HL-60 (cell line): ENCODE measurements around the gene TPST2.

Experiments
- DNase-seq, 2 experiments: peaks; one replicate each; pipeline ENCODE4 v3.0.0-alpha.2; 2010 to 2020; ENCODE audit warnings: low read depth in 1 of 2, low spot score in 1 of 2
- H3K27ac ChIP-seq: fragments of 250-450 bp; sonication (Bioruptor Pico); replicated peaks from 2 replicates; pipeline ENCODE4 v1.5.1; 2020; ENCODE audit warnings: mild to moderate bottlenecking, moderate library complexity
- H3K27me3 ChIP-seq: fragments of 250-450 bp; sonication (Bioruptor Pico); 2 replicates; pipeline ENCODE4 v1.5.1; 2021; ENCODE audit warnings: mild to moderate bottlenecking, moderate library complexity; ENCODE audit not compliant: insufficient read depth, poor library complexity, severe bottlenecking
- H3K4me3 ChIP-seq: replicated peaks from 2 replicates; pipeline ENCODE4 v1.5.1; 2011; ENCODE audit warnings: mild to moderate bottlenecking, control low read depth, low read length; ENCODE audit not compliant: insufficient read depth
- GABPA ChIP-seq: IDR thresholded peaks from 2 replicates; pipeline ENCODE4 v1.6.1; 2012; ENCODE audit warnings: low read depth
- POLR2AphosphoS5 ChIP-seq: IDR thresholded peaks from 2 replicates; pipeline ENCODE4 v1.6.1; 2012; ENCODE audit warnings: low read depth
- SPI1 ChIP-seq: IDR thresholded peaks from 2 replicates; pipeline ENCODE4 v1.6.1; 2012; ENCODE audit warnings: low read depth, mild to moderate bottlenecking, borderline replicate concordance
- TF ChIP-seq, protein P1 (sequence below): IDR thresholded peaks from one replicate; pipeline ENCODE4 v1.5.1; 2011; ENCODE audit warnings: low read length, control low read depth, inconsistent platforms; ENCODE audit not compliant: insufficient read depth
- TF ChIP-seq, protein P2 (sequence below): IDR thresholded peaks from 2 replicates; pipeline ENCODE4 v1.6.1; 2012; ENCODE audit warnings: low read depth; ENCODE audit not compliant: insufficient replicate concordance

Gene TPST2

DNA sequence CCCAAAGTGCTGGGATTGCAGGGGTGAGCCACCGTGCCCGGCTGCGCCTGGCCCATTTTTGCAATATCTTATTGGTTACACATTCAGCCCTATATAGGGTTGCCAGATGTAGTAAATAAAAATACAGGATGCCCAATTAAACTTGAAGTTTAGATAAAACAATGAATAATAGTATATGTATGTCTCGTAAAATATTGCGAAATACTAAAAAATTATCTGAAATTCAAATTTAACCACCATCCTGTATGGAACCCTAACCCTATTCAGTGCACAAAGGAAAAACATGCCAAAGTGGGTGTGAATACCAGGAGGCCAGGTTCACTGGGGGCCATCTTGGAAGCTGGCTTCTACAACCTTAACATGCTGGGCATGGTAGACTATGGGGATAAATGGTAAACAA is 72.5 kb downstream of the TPST2 start:
- no peak overlapping the region for H3K27ac ChIP-seq
- H3K27me3 ChIP-seq = no peaks in the 10 kb centered on the region
- H3K4me3 ChIP-seq = no peak overlapping the region
- TF ChIP-seq, protein P1, sequence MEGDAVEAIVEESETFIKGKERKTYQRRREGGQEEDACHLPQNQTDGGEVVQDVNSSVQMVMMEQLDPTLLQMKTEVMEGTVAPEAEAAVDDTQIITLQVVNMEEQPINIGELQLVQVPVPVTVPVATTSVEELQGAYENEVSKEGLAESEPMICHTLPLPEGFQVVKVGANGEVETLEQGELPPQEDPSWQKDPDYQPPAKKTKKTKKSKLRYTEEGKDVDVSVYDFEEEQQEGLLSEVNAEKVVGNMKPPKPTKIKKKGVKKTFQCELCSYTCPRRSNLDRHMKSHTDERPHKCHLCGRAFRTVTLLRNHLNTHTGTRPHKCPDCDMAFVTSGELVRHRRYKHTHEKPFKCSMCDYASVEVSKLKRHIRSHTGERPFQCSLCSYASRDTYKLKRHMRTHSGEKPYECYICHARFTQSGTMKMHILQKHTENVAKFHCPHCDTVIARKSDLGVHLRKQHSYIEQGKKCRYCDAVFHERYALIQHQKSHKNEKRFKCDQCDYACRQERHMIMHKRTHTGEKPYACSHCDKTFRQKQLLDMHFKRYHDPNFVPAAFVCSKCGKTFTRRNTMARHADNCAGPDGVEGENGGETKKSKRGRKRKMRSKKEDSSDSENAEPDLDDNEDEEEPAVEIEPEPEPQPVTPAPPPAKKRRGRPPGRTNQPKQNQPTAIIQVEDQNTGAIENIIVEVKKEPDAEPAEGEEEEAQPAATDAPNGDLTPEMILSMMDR = no peak
- TF ChIP-seq SPI1 (no peak), POLR2AphosphoS5 (no peak), GABPA (no peak)
- TF ChIP-seq, protein P2, sequence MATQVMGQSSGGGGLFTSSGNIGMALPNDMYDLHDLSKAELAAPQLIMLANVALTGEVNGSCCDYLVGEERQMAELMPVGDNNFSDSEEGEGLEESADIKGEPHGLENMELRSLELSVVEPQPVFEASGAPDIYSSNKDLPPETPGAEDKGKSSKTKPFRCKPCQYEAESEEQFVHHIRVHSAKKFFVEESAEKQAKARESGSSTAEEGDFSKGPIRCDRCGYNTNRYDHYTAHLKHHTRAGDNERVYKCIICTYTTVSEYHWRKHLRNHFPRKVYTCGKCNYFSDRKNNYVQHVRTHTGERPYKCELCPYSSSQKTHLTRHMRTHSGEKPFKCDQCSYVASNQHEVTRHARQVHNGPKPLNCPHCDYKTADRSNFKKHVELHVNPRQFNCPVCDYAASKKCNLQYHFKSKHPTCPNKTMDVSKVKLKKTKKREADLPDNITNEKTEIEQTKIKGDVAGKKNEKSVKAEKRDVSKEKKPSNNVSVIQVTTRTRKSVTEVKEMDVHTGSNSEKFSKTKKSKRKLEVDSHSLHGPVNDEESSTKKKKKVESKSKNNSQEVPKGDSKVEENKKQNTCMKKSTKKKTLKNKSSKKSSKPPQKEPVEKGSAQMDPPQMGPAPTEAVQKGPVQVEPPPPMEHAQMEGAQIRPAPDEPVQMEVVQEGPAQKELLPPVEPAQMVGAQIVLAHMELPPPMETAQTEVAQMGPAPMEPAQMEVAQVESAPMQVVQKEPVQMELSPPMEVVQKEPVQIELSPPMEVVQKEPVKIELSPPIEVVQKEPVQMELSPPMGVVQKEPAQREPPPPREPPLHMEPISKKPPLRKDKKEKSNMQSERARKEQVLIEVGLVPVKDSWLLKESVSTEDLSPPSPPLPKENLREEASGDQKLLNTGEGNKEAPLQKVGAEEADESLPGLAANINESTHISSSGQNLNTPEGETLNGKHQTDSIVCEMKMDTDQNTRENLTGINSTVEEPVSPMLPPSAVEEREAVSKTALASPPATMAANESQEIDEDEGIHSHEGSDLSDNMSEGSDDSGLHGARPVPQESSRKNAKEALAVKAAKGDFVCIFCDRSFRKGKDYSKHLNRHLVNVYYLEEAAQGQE = no peak
- no peak for DNase-seq

DNA sequence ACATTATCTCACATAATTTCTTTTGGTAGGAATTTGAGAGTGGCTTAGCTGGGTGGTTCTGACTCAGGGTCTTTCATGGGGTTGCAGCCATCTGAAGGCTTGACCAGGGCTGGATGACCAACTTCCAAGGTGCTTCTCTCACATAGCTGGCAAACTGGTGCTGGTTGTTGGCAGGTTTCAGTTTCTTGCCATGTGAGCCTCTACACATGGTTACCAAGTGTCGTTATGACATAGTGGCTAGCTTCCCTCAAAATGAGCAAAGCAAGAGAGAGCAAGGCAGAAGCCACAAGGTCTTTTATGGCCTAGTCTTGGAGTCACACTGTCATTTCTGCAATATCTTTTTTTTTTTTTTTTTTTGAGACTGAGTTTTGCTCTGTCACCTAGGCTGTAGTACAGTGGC is 73.4 kb downstream of the TPST2 start:
- peak in 1 of 2 experiments; percentile 71 for DNase-seq
- H3K27ac ChIP-seq = peak overlapping the region; percentile 60
- H3K4me3 ChIP-seq = no peak overlapping the region
- TF ChIP-seq GABPA (no peak), POLR2AphosphoS5 (no peak), SPI1 (no peak)
- TF ChIP-seq, protein P1 = no peak
- TF ChIP-seq, protein P2 = no peak
- no peaks in the 10 kb centered on the region for H3K27me3 ChIP-seq

DNA sequence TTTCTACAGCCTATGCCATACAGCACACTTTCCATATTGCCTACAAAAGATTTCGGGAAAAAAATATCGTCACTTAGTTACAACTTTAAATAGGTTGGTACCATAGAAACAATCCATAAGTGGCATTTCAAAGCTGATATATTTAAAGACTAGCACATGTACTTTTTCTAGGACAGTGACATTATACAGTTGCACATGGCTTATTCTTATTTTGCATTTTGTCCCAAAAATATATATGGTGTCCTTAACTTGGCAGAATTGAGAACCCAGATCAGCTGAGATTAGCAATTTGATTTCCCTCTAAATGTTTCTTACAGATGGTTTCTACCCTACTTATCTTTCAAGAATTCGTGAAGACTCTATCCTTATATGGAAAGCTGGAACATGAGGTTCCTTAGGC is 74.0 kb downstream of the TPST2 start:
- H3K27me3 ChIP-seq = no peaks in the 10 kb centered on the region
- TF ChIP-seq GABPA (no peak), SPI1 (no peak), POLR2AphosphoS5 (no peak)
- TF ChIP-seq, protein P2 = no peak
- TF ChIP-seq, protein P1 = no peak
- DNase-seq = no peak
- peak overlapping the region; percentile 60 for H3K27ac ChIP-seq
- H3K4me3 ChIP-seq = no peak overlapping the region
